ENCODE data around the gene GLRX. TPM values are rescaled to one million over a fixed set of nuclear protein-coding genes. Genes with fewer than 3 reads are reported as not detected.

GLRX gene
- total and polyA plus RNA-seq, 10 of the 15 experiments (the other 5 are each of a cell fraction or from before 2014, with no cell fraction given) = 63.0 to 366 (median 186) TPM

DNA sequence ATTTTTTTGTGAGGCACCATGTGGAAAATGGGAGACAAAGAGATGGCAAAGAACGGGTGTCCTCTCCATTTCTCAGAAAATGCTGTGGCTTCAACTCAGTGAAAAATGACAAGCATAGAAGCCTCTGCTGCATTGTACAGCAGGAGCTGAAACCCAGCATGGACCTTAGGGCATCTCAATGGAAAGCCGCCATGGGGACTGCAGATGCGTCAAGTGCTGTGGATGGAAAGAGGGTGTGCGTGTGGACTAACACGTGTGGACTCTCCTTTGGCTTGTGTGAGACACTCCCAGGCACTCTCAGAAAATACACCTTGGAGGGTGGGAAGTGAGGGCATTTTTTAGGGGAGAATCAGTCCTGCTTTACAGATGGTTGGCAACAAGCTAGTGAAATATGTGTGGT lies 2.2 kb upstream of the GLRX start:
- no TSS peak for BruUV-seq (replicated peaks)
- ChIA-PET CTCF (interaction anchor here (1.1 to 11.4 kb wide), 5 partner anchors 14 to 42 kb away, joined by 4 to 145 read pairs (median 57); no protein-coding TSS in a partner anchor), POLR2A (interaction anchor here (0.6 to 10.1 kb wide), 7 partner anchors 8 to 753 kb away, joined by 3 to 153 read pairs (median 5); no protein-coding TSS in a partner anchor), SMC1A (ENCODE audit: uncharacterized antibody, unreplicated experiment) (interaction anchor here (2.2 to 15.2 kb wide), 6 partner anchors 10 to 94 kb away, joined by 7 to 320 read pairs (median 42); partner anchors contain the start of gene RHOBTB3), RAD21 (ENCODE audit: unreplicated experiment) (interaction anchor here (1.6 to 12.7 kb wide), 4 partner anchors 15 to 98 kb away, joined by 8 to 186 read pairs (median 80); no protein-coding TSS in a partner anchor)
- H3K4me1 ChIP-seq (ENCODE audit: control insufficient read depth, insufficient read depth, low read length) = peaks cover 18% of the 10 kb centered on the region
- intact Hi-C loops (cut with micrococcal nuclease; ENCODE audit: unreplicated experiment) = loop anchor here (1.0 to 5.0 kb wide), 2 partner anchors 10 to 92 kb away; partner anchors contain the start of gene RHOBTB3
- TF ChIP-seq ZNF384 (IDR thresholded peaks at IDR 0.05; ENCODE audit: borderline replicate concordance, low read depth, low read length) (no peak), POLR2A (IDR thresholded peaks at IDR 0.05; ENCODE audit: low read depth, low read length) (no peak), SMAD5 (IDR thresholded peaks at IDR 0.05; ENCODE audit: low read depth) (no peak), BRCA1 (IDR thresholded peaks at IDR 0.05; ENCODE audit: low read depth, low read length) (no peak), WRNIP1 (IDR thresholded peaks at IDR 0.05; ENCODE audit: borderline replicate concordance, low read depth, low read length) (no peak), MEF2B (IDR thresholded peaks at IDR 0.05; ENCODE audit: partially characterized antibody, poor library complexity, severe bottlenecking) (no peak)
- ATAC-seq (no peak), DNase-seq (ENCODE audit: low read depth, low spot score) (no peak), FAIRE-seq (no peak)
- peak overlapping the region; percentile 86 for H3K27ac ChIP-seq (ENCODE audit: control insufficient read depth, insufficient read depth)
- H3K4me2 ChIP-seq (ENCODE audit: control insufficient read depth, insufficient read depth) = no peak overlapping the region; the same call in 1 of the 2 replicates
- H3K79me2 ChIP-seq (ENCODE audit: control insufficient read depth, insufficient read depth, low read length) = peaks cover 29% of the 10 kb centered on the region
- in situ Hi-C loops (cut with MboI) = no loop called here
- no peaks in the 10 kb centered on the region for H3K27me3 ChIP-seq (replicated peaks in 1 of 2; ENCODE audit: control insufficient read depth in 2 of 2, insufficient read depth in 2 of 2, low read length in 1 of 2)
- no peak overlapping the region for H3K4me3 ChIP-seq
- no peaks in the 10 kb centered on the region for H4K20me1 ChIP-seq (ENCODE audit: control insufficient read depth, insufficient read depth)
- H3K9me3 ChIP-seq (replicated peaks; ENCODE audit: control insufficient read depth, insufficient read depth, low read length) = no peaks in the 10 kb centered on the region
- peak overlapping the region; percentile 83 for H2AFZ ChIP-seq (ENCODE audit: control insufficient read depth, low read depth, low read length)
- WGBS (ENCODE audit: insufficient coverage, insufficient replicate concordance, low lambda C conversion rate, missing lambda C conversion rate) = 87% methylated on average over 5 of the region's 5 CpGs
- no peak overlapping the region for H3K9ac ChIP-seq (ENCODE audit: control insufficient read depth, insufficient read depth, low read length)
- H3K36me3 ChIP-seq (ENCODE audit: control insufficient read depth in 2 of 2, insufficient read depth in 2 of 2, low read length in 1 of 2) = no peaks in the 10 kb centered on the region
